ENCODE data around the gene CMTR1.

CMTR1 gene, protein sequence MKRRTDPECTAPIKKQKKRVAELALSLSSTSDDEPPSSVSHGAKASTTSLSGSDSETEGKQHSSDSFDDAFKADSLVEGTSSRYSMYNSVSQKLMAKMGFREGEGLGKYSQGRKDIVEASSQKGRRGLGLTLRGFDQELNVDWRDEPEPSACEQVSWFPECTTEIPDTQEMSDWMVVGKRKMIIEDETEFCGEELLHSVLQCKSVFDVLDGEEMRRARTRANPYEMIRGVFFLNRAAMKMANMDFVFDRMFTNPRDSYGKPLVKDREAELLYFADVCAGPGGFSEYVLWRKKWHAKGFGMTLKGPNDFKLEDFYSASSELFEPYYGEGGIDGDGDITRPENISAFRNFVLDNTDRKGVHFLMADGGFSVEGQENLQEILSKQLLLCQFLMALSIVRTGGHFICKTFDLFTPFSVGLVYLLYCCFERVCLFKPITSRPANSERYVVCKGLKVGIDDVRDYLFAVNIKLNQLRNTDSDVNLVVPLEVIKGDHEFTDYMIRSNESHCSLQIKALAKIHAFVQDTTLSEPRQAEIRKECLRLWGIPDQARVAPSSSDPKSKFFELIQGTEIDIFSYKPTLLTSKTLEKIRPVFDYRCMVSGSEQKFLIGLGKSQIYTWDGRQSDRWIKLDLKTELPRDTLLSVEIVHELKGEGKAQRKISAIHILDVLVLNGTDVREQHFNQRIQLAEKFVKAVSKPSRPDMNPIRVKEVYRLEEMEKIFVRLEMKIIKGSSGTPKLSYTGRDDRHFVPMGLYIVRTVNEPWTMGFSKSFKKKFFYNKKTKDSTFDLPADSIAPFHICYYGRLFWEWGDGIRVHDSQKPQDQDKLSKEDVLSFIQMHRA

DNA sequence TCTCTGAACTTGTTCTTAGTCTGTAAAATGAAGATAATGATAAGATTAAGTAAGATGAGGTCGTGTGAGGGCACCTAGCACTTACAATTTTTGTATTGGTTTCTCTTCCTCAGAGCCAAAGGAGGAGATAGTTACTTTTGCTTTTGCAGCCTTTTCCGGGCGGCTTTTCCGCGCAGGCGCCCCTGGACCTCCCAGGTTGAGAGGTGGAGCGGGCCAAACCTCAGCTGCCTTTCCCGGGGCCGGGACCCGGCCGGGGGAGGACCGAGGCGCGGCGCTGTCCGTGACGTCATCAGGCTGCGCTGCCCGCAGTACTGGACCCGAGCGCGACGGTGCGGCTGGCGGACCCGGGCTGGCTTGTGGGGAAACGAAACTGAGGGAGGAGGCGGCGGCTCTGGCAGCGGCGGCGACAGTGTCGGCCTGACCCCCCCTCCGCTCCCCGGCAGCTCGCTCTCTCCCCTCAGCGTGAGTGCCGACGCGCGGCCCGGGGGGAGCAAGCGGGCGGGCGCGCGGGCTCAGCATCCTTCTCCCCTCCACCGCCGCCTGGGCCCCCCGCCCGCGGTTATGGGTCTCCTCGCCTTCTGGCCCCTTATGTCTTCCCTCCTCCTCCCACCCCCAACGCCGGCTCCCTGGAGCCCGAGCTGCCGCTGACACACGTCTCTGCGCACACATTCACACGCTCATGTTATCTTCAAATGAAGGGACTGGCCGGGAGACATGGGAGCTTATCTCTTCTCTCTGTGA lies at the start of gene CMTR1:
Gene CMTR1 (plus strand): TSS at position 306 of the 741 bp plus-strand sequence. CDS start 2,409 bp downstream, outside the sequence.
- TF ChIP-seq, protein P1, sequence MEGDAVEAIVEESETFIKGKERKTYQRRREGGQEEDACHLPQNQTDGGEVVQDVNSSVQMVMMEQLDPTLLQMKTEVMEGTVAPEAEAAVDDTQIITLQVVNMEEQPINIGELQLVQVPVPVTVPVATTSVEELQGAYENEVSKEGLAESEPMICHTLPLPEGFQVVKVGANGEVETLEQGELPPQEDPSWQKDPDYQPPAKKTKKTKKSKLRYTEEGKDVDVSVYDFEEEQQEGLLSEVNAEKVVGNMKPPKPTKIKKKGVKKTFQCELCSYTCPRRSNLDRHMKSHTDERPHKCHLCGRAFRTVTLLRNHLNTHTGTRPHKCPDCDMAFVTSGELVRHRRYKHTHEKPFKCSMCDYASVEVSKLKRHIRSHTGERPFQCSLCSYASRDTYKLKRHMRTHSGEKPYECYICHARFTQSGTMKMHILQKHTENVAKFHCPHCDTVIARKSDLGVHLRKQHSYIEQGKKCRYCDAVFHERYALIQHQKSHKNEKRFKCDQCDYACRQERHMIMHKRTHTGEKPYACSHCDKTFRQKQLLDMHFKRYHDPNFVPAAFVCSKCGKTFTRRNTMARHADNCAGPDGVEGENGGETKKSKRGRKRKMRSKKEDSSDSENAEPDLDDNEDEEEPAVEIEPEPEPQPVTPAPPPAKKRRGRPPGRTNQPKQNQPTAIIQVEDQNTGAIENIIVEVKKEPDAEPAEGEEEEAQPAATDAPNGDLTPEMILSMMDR (IDR thresholded peaks at IDR 0.05; ENCODE audit: poor library complexity, severe bottlenecking) = no peak
- H3K27me3 ChIP-seq (ENCODE audit: insufficient read depth, poor library complexity, severe bottlenecking) = no peaks in the 10 kb centered on the region
- peak within 1 kb of the TSS; percentile 98 for H3K4me3 ChIP-seq (ENCODE audit: severe bottlenecking)
- H3K4me1 ChIP-seq (ENCODE audit: insufficient read depth, poor library complexity, severe bottlenecking) = peaks cover 4% of the 10 kb centered on the region
- DNase-seq (ENCODE audit: low spot score) (peak; percentile 91), ATAC-seq (ENCODE audit: low read depth) (peak; percentile 96)
- peaks cover 13% of the 10 kb centered on the region for H3K36me3 ChIP-seq (ENCODE audit: low read depth)
- no peaks in the 10 kb centered on the region for H3K9me3 ChIP-seq (ENCODE audit: severe bottlenecking)
- peak within 1 kb of the TSS; percentile 29 for H3K27ac ChIP-seq (ENCODE audit: poor library complexity, severe bottlenecking)

DNA sequence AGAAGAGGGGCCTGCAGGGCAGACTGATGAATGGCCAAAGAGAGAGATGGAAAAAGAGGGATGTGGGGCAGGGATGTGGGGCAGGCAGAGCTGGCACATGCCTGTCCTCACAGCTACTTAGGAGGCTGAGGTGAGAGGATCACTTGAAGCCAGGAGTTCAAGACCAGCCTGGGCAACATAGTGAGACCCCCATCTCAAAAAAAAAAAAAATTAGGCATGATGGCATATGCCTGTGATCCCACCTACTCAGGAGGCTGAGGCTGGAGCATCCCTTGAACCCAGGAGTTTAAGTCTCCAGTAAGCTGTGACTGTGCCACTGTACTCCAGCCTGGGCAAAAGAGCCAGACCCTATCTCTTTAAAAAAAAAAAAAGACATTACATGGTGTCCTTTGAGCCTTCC lies 44.4 kb upstream of the CMTR1 start:
- ATAC-seq (ENCODE audit: low read depth) = no peak
- H3K36me3 ChIP-seq (ENCODE audit: low read depth) = peaks cover 53% of the 10 kb centered on the region
- H3K4me3 ChIP-seq (ENCODE audit: severe bottlenecking) = no peak overlapping the region
- H3K27ac ChIP-seq (ENCODE audit: poor library complexity, severe bottlenecking) = no peak overlapping the region
- no peaks in the 10 kb centered on the region for H3K27me3 ChIP-seq (ENCODE audit: insufficient read depth, poor library complexity, severe bottlenecking)
- TF ChIP-seq, protein P1 (IDR thresholded peaks at IDR 0.05; ENCODE audit: poor library complexity, severe bottlenecking) = no peak
- no peak for DNase-seq (ENCODE audit: low spot score)
- no peaks in the 10 kb centered on the region for H3K9me3 ChIP-seq (ENCODE audit: severe bottlenecking)
- H3K4me1 ChIP-seq (ENCODE audit: insufficient read depth, poor library complexity, severe bottlenecking) = no peaks in the 10 kb centered on the region

DNA sequence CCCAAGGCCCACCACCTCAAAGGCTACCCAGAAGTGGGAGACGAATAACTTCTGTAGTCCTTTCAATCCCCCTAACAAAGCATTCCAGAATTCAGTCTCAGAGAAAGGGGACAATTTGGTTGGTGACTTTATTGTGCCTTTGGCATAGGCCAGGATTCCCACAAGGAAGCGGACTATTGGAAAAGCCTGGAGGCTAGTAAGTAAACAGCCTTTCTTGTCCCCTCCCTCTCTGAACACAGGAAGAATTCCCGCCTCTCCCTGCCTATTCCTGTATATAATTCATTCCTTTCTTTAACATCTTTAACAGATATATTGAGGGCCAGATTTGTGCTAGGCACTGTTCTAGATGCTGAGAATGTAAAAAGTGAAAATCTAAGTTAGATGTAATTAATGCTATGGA lies 43.2 kb upstream of the CMTR1 start:
- TF ChIP-seq, protein P1 (IDR thresholded peaks at IDR 0.05; ENCODE audit: poor library complexity, severe bottlenecking) = no peak
- no peaks in the 10 kb centered on the region for H3K9me3 ChIP-seq (ENCODE audit: severe bottlenecking)
- peaks cover 47% of the 10 kb centered on the region for H3K36me3 ChIP-seq (ENCODE audit: low read depth)
- H3K27ac ChIP-seq (ENCODE audit: poor library complexity, severe bottlenecking) = no peak overlapping the region
- no peak for ATAC-seq (ENCODE audit: low read depth)
- no peaks in the 10 kb centered on the region for H3K4me1 ChIP-seq (ENCODE audit: insufficient read depth, poor library complexity, severe bottlenecking)
- H3K4me3 ChIP-seq (ENCODE audit: severe bottlenecking) = no peak overlapping the region
- no peak for DNase-seq (ENCODE audit: low spot score)
- no peaks in the 10 kb centered on the region for H3K27me3 ChIP-seq (ENCODE audit: insufficient read depth, poor library complexity, severe bottlenecking)

DNA sequence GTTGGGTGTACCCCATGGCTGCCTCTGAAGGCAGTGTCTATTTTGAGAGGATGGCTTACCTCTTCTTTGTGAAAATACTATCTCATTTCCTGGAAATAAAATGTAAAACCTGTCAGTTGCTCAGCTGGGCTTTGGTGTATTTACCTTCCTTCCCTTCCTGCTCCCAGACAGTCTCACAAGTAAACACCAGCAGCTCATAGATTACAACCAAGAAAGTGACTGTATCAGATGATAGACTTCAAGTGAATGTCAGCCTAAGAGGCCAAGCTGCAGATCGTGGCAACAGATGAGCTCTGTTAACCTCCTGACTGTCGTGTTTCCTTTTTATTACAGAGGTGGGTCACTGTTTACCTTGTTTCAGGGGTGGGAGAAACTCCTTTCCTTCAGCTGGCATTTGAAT lies 41.9 kb upstream of the CMTR1 start:
- DNase-seq (ENCODE audit: low spot score) (no peak), ATAC-seq (ENCODE audit: low read depth) (no peak)
- TF ChIP-seq, protein P1 (IDR thresholded peaks at IDR 0.05; ENCODE audit: poor library complexity, severe bottlenecking) = no peak

More for the DNA sequence above, 41.9 kb upstream of the CMTR1 start:
- no peak overlapping the region for H3K4me3 ChIP-seq (ENCODE audit: severe bottlenecking)
- peaks cover 44% of the 10 kb centered on the region for H3K36me3 ChIP-seq (ENCODE audit: low read depth)
- no peaks in the 10 kb centered on the region for H3K9me3 ChIP-seq (ENCODE audit: severe bottlenecking)
- H3K27ac ChIP-seq (ENCODE audit: poor library complexity, severe bottlenecking) = no peak overlapping the region
- H3K4me1 ChIP-seq (ENCODE audit: insufficient read depth, poor library complexity, severe bottlenecking) = no peaks in the 10 kb centered on the region
- H3K27me3 ChIP-seq (ENCODE audit: insufficient read depth, poor library complexity, severe bottlenecking) = no peaks in the 10 kb centered on the region
